ENCODE results near the gene CREB1. TPM values are rescaled to one million over a fixed set of nuclear protein-coding genes. Genes with fewer than 3 reads are reported as not detected.

The CREB1 gene
- total RNA-seq, 1 donor from 2014 or later, result 127 TPM

DNA sequence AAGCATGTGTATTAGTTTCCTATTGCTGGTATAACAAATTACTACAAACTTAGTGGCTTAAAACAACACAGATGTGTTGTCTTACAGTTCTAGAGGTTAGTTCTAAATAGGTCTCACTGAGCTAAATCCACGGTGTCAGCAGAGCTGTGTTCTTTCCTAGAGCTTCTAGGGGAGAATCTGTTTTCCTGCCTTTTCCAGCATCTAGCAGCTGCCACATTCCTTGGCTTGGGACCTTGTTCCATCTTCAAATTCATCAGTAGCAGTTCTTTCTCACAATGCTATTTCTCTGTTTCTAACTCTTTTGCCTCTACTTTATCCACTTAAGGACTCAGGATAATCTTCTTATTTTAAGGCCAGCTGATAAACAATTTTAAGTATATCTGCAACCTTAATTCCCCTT is 32.2 kb upstream of the CREB1 start:
- ATAC-seq (ENCODE audit: low read depth), result no peak
- no peaks in the 10 kb centered on the region for H3K9me3 Mint-ChIP-seq

GRCh38 chr2:207498427-207498826 is 31.3 kb upstream of the CREB1 start:
- no peak overlapping the region for H3K27ac Mint-ChIP-seq
- no peaks in the 10 kb centered on the region for H3K27me3 Mint-ChIP-seq
- H3K4me1 Mint-ChIP-seq, result peaks cover 54% of the 10 kb centered on the region
- ChIA-PET POLR2A (no interaction called here), CTCF (no interaction called here)
- DNase-seq, result no peak
- H3K9me3 Mint-ChIP-seq, result no peaks in the 10 kb centered on the region
- TF ChIP-seq, protein P1, sequence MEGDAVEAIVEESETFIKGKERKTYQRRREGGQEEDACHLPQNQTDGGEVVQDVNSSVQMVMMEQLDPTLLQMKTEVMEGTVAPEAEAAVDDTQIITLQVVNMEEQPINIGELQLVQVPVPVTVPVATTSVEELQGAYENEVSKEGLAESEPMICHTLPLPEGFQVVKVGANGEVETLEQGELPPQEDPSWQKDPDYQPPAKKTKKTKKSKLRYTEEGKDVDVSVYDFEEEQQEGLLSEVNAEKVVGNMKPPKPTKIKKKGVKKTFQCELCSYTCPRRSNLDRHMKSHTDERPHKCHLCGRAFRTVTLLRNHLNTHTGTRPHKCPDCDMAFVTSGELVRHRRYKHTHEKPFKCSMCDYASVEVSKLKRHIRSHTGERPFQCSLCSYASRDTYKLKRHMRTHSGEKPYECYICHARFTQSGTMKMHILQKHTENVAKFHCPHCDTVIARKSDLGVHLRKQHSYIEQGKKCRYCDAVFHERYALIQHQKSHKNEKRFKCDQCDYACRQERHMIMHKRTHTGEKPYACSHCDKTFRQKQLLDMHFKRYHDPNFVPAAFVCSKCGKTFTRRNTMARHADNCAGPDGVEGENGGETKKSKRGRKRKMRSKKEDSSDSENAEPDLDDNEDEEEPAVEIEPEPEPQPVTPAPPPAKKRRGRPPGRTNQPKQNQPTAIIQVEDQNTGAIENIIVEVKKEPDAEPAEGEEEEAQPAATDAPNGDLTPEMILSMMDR (IDR thresholded peaks at IDR 0.05), result no peak
- ATAC-seq (ENCODE audit: low read depth), result no peak
- H3K4me3 Mint-ChIP-seq, result no peak overlapping the region
- intact Hi-C loops (cut with micrococcal nuclease), result no loop called here
- H3K36me3 Mint-ChIP-seq (ENCODE audit: low read depth), result no peaks in the 10 kb centered on the region

More for the DNA sequence above, 32.2 kb upstream of the CREB1 start:
- Mint-ChIP-seq H3K27me3 (no peaks in the 10 kb centered on the region), H3K4me3 (no peak overlapping the region), H3K4me1 (peaks cover 54% of the 10 kb centered on the region), H3K27ac (no peak overlapping the region), H3K36me3 (ENCODE audit: low read depth) (no peaks in the 10 kb centered on the region)
- intact Hi-C loops (cut with micrococcal nuclease), result no loop called here
- CTCF ChIA-PET, result no interaction called here
- POLR2A ChIA-PET, result no interaction called here
- no peak for DNase-seq
- TF ChIP-seq, protein P1 (IDR thresholded peaks at IDR 0.05), result no peak

GRCh38 chr2:207499114-207499513 is 30.6 kb upstream of the CREB1 start:
- Mint-ChIP-seq H3K27me3 (no peaks in the 10 kb centered on the region), H3K4me3 (no peak overlapping the region), H3K4me1 (peaks cover 57% of the 10 kb centered on the region), H3K9me3 (no peaks in the 10 kb centered on the region), H3K36me3 (ENCODE audit: low read depth) (no peaks in the 10 kb centered on the region), H3K27ac (peak overlapping the region; percentile 2)
- no peak for ATAC-seq (ENCODE audit: low read depth)
- POLR2A ChIA-PET, result interaction anchor here (1.6 kb wide), 1 partner anchor 126 kb away, joined by 3 read pairs; the partner anchor contains the start of gene METTL21A
- intact Hi-C loops (cut with micrococcal nuclease), result no loop called here
- CTCF ChIA-PET, result no interaction called here
- TF ChIP-seq, protein P1 (IDR thresholded peaks at IDR 0.05), result no peak
- no peak for DNase-seq

GRCh38 chr2:207501802-207502576 is 27.8 kb upstream of the CREB1 start:
- H3K27ac Mint-ChIP-seq, result peak overlapping the region; percentile 85
- POLR2A ChIA-PET, result interaction anchor here (0.6 to 5.0 kb wide), 11 partner anchors 10 to 737 kb away, joined by 3 to 128 read pairs (median 7); partner anchors contain the start of genes CREB1, FASTKD2, KLF7 and MDH1B
- peak overlapping the region; percentile 42 for H3K4me3 Mint-ChIP-seq
- no peaks in the 10 kb centered on the region for H3K36me3 Mint-ChIP-seq (ENCODE audit: low read depth)
- intact Hi-C loops (cut with micrococcal nuclease), result loop anchor here (1.0 to 2.0 kb wide), 2 partner anchors 11 to 17 kb away; no protein-coding TSS in a partner anchor
- no peaks in the 10 kb centered on the region for H3K27me3 Mint-ChIP-seq
- H3K4me1 Mint-ChIP-seq, result peaks cover 86% of the 10 kb centered on the region
- DNase-seq (no peak), ATAC-seq (ENCODE audit: low read depth) (no peak)
- CTCF ChIA-PET, result interaction anchor here (0.6 to 1.4 kb wide), 3 partner anchors 9 to 359 kb away, joined by 3 to 6 read pairs (median 4); no protein-coding TSS in a partner anchor
- TF ChIP-seq, protein P1 (IDR thresholded peaks at IDR 0.05), result no peak
- no peaks in the 10 kb centered on the region for H3K9me3 Mint-ChIP-seq

- TF ChIP-seq, protein P1 (IDR thresholded peaks at IDR 0.05), result no peak
- Mint-ChIP-seq H3K4me3 (peak overlapping the region; percentile 42), H3K36me3 (ENCODE audit: low read depth) (no peaks in the 10 kb centered on the region), H3K27ac (peak overlapping the region; percentile 85), H3K9me3 (no peaks in the 10 kb centered on the region), H3K4me1 (peaks cover 85% of the 10 kb centered on the region), H3K27me3 (no peaks in the 10 kb centered on the region)
- intact Hi-C loops (cut with micrococcal nuclease), result loop anchor here (1.0 to 2.0 kb wide), 3 partner anchors 11 to 27 kb away; partner anchors contain the start of gene CREB1
- ChIA-PET CTCF (interaction anchor here (1.4 kb wide), 1 partner anchor 10 kb away, joined by 3 read pairs; no protein-coding TSS in a partner anchor), POLR2A (interaction anchor here (0.6 to 5.0 kb wide), 12 partner anchors 10 to 738 kb away, joined by 3 to 128 read pairs (median 6); partner anchors contain the start of genes CREB1, FASTKD2, KLF7 and MDH1B)
- DNase-seq, result no peak
- ATAC-seq (ENCODE audit: low read depth), result peak; percentile 78
Measured at GRCh38 chr2:207502577-207503198, 27.1 kb upstream of the CREB1 start.
